HepG2 (cell line): ENCODE measurements around the gene CIB2. TPM values are rescaled to one million over a fixed set of nuclear protein-coding genes. Genes with fewer than 3 reads are reported as not detected.
A peak's percentile ranks its signal among the peaks of the same experiment; 100 is the strongest.

Source experiments
- ATAC-seq: fragments of 200-7000 bp; cut with Tn5 transposase; 3 replicates; pipeline ENCODE4 v1.9.1; 2020; ENCODE audit warnings: mild to moderate bottlenecking, moderate library complexity
- BruUV-seq: library from RNA; stranded (reverse); fragments of 400-500 nt; replicated peaks from 2 replicates; lab custom pipeline; 2021; lab: Mats Ljungman, UMichigan
- CTCF ChIA-PET: fragments of 300-600 bp; formaldehyde crosslinking; extraction: SDS; loops from one replicate; lab custom pipeline; 2021; ENCODE audit warnings: low total read pairs, inconsistent platforms, low intra/inter-chr PET ratio; lab: Yijun Ruan, JAX
- POLR2A ChIA-PET: fragments of 350-600 bp; sonication (Branson Sonifier 250); formaldehyde crosslinking; loops from one replicate; lab custom pipeline; 2020; ENCODE audit warnings: antibody characterized with exemption, inconsistent platforms; lab: Yijun Ruan, JAX
- DNase-seq: peaks from one replicate; pipeline ENCODE4 v3.0.0-alpha.2; 2015; ENCODE audit warnings: low spot score
- FAIRE-seq: peaks from 3 replicates; lab custom pipeline; 2011; peaks lifted over from hg19 to GRCh38; lab: Jason Lieb, UNC
- H2AFZ ChIP-seq: one replicate; pipeline ENCODE4 v1.6.1; 2011; ENCODE audit warnings: low read length, inconsistent platforms
- H3K27ac ChIP-seq: fragments of 300-600 bp; 3 replicates; pipeline ENCODE4 v1.8.0; 2011; ENCODE audit warnings: mixed run types, mild to moderate bottlenecking, mixed read lengths, low read length, inconsistent platforms; ENCODE audit not compliant: insufficient read depth; ENCODE audit errors: extremely low read length
- H3K27me3 ChIP-seq, 2 experiments: fragments of 200-600 bp in 1 of 2; 2 replicates in 1 of 2; 3 replicates in 1 of 2; pipeline versions ENCODE4 v1.6.0 to v1.8.0; 2011; ENCODE audit warnings: low read length in 2 of 2, mild to moderate bottlenecking in 2 of 2, moderate library complexity in 2 of 2, inconsistent platforms in 1 of 2; ENCODE audit not compliant: insufficient read depth in 2 of 2, control insufficient read depth in 1 of 2
- H3K36me3 ChIP-seq, 2 experiments: fragments of 200-600 bp in 1 of 2; replicated peaks in 1 of 2; 2 replicates in 1 of 2; 3 replicates in 1 of 2; pipeline versions ENCODE4 v1.5.1 to v1.8.0; 2011; ENCODE audit warnings: low read length in 2 of 2, inconsistent platforms in 1 of 2; ENCODE audit not compliant: insufficient read depth in 2 of 2, control insufficient read depth in 1 of 2
- H3K4me1 ChIP-seq: 2 replicates; pipeline ENCODE4 v1.5.1; 2012; ENCODE audit warnings: low read length, inconsistent platforms; ENCODE audit not compliant: insufficient read depth
- H3K4me2 ChIP-seq: 2 replicates; pipeline ENCODE4 v1.6.0; 2011; ENCODE audit warnings: low read depth, low read length, inconsistent platforms
- H3K4me3 ChIP-seq, 3 experiments: fragments of 200-600 bp in 1 of 3; sonication (generic), shearing (Covaris generic) in 1 of 3; replicated peaks in 1 of 3; 2 replicates each; pipeline ENCODE4 v1.5.1; 2011 to 2016; ENCODE audit warnings: low read length in 3 of 3, inconsistent platforms in 2 of 3, low read depth in 2 of 3, mild to moderate bottlenecking in 2 of 3, control low read depth in 1 of 3, mixed read lengths in 1 of 3; ENCODE audit not compliant: insufficient read depth in 1 of 3
- H3K79me2 ChIP-seq: one replicate; pipeline ENCODE4 v1.6.1; 2011; ENCODE audit warnings: low read length, inconsistent platforms; ENCODE audit not compliant: insufficient read depth
- H3K9ac ChIP-seq: 2 replicates; pipeline ENCODE4 v1.6.0; 2011; ENCODE audit warnings: mild to moderate bottlenecking, low read depth, low read length, inconsistent platforms; ENCODE audit not compliant: insufficient read depth
- H3K9me3 ChIP-seq: 2 replicates; pipeline ENCODE4 v1.5.1; 2012; ENCODE audit warnings: mild to moderate bottlenecking, low read length
- H4K20me1 ChIP-seq: 2 replicates; pipeline ENCODE4 v1.6.0; 2011; ENCODE audit warnings: inconsistent platforms, mild to moderate bottlenecking, low read length, moderate library complexity; ENCODE audit not compliant: insufficient read depth
- AFF4 ChIP-seq: sonication (generic); formaldehyde crosslinking; IDR thresholded peaks from 2 replicates; pipeline ENCODE4 v1.4.0; 2020; ENCODE audit warnings: missing genetic modification reagents
- ATF6 ChIP-seq: sonication (generic); formaldehyde crosslinking; conservative IDR thresholded peaks from 2 replicates; pipeline ENCODE4 v1.4.0; 2020; ENCODE audit warnings: missing genetic modification reagents
- FOXA3 ChIP-seq: IDR thresholded peaks from 2 replicates; pipeline ENCODE4 v1.6.1; 2016; ENCODE audit warnings: missing genetic modification reagents, missing compliant biosample characterization
- MTF2 ChIP-seq: sonication (generic); formaldehyde crosslinking; IDR thresholded peaks from 2 replicates; pipeline ENCODE4 v1.5.0; 2020; ENCODE audit warnings: missing genetic modification reagents, borderline replicate concordance
- NR3C1 ChIP-seq: sonication (generic); formaldehyde crosslinking; IDR thresholded peaks from 2 replicates; pipeline ENCODE4 v1.4.0; 2020; ENCODE audit warnings: missing genetic modification reagents
- PATZ1 ChIP-seq: sonication (generic); formaldehyde crosslinking; IDR thresholded peaks from 2 replicates; pipeline ENCODE4 v1.4.0; 2020; ENCODE audit warnings: missing genetic modification reagents
- ZFP36 ChIP-seq: fragments of 150-350 bp; IDR thresholded peaks from 2 replicates; pipeline ENCODE4 v1.6.1; 2018; ENCODE audit warnings: borderline replicate concordance, low read length, low read depth; ENCODE audit not compliant: partially characterized antibody
- ZNF563 ChIP-seq: sonication (generic); formaldehyde crosslinking; IDR thresholded peaks from 2 replicates; pipeline ENCODE4 v1.8.0; 2022; ENCODE audit warnings: mild to moderate bottlenecking, moderate library complexity, missing genetic modification reagents
- ZNF768 ChIP-seq: sonication (generic); formaldehyde crosslinking; IDR thresholded peaks from 2 replicates; pipeline ENCODE4 v1.4.0; 2020; ENCODE audit warnings: missing genetic modification reagents
- WGBS: methylation state at CpG from one replicate; pipeline ENCODE4 v1.1.6; 2017; ENCODE audit warnings: low lambda C conversion rate; 5-methylcytosine and 5-hydroxymethylcytosine counted together
- in situ Hi-C: cut with HindIII; loops from 2 replicates; pipeline ENCODE4 v1.10.0; 2017; ENCODE audit warnings: low pct_unique_long_range_greater_than_20kb; ENCODE audit not compliant: extremely low pct_ligation_motif_present
- intact Hi-C: fragments of 100-400 bp; cut with micrococcal nuclease; formaldehyde crosslinking; loops from one replicate; pipeline ENCODE4 v1.10.0; 2022; ENCODE audit not compliant: unreplicated experiment
- polyA plus RNA-seq, 8 experiments: library from polyadenylated mRNA; depleted of rRNA in 3 of 8; stranded (reverse) in 7 of 8; unstranded in 1 of 8; fragments of >200 nt; fragmentation: Illumina TruSeq in 4 of 8; extraction: Trizol in 4 of 8; gene quantifications; 2 replicates each; pipeline versions ENCODE4 v1.2.1 to v1.2.3, GENCODE V29; 2011 to 2016; ENCODE audit warnings: low read depth in 4 of 8, missing spikeins in 1 of 8, mixed read lengths in 1 of 8; ENCODE audit not compliant: insufficient read depth in 1 of 8
- total RNA-seq, 5 experiments: library from RNA; depleted of rRNA; stranded (reverse); fragments of >200 nt; fragmentation: Illumina TruSeq; extraction: Trizol; gene quantifications; 2 replicates each; pipeline ENCODE4 v1.2.3, GENCODE V29; 2016; ENCODE audit warnings: low read depth in 1 of 5

The CIB2 gene
- total and polyA plus RNA-seq, 2 of the 13 experiments (the other 11 are each of a cell fraction or from before 2014, with no cell fraction given): 1.4 to 1.5 TPM

GRCh38 chr15:78070049-78070700, 61.1 kb downstream of the CIB2 start:
- H2AFZ ChIP-seq: no peak overlapping the region
- POLR2A ChIA-PET: no interaction called here
- peaks cover 99% of the 10 kb centered on the region for H3K4me1 ChIP-seq
- WGBS: 76% methylated on average over 4 of the region's 4 CpGs
- TF ChIP-seq PATZ1 (0 out of 2 replicates have a peak, but pooled peaks have one; percentile 30), ZNF563 (CRISPR knock-in tag) (no peak), FOXA3 (CRISPR knock-in tag) (0 out of 2 replicates have a peak, but pooled peaks have one; percentile 3)
- TF ChIP-seq, all 625 proteins: peak for 2
- intact Hi-C loops: no loop called here
- Histone ChIP-seq H3K27ac (peak overlapping the region; percentile 15), H3K4me2 (no peak overlapping the region), H3K79me2 (peaks cover 51% of the 10 kb centered on the region), H3K27me3 (no peaks in the 10 kb centered on the region), H3K36me3 (no peaks in the 10 kb centered on the region), H3K4me3 (no peak overlapping the region), H4K20me1 (no peaks in the 10 kb centered on the region), H3K9me3 (no peaks in the 10 kb centered on the region), H3K9ac (no peak overlapping the region)
- in situ Hi-C loops: no loop called here
- FAIRE-seq (peak; percentile 15), ATAC-seq (no peak), DNase-seq (no peak)
- no TSS peak for BruUV-seq
- CTCF ChIA-PET: no interaction called here

- H3K27ac ChIP-seq: no peak overlapping the region
- DNase-seq (no peak), FAIRE-seq (no peak), ATAC-seq (no peak)
- no peaks in the 10 kb centered on the region for H3K27me3 ChIP-seq
- CTCF ChIA-PET: no interaction called here
- BruUV-seq: no TSS peak
- peaks cover 99% of the 10 kb centered on the region for H3K4me1 ChIP-seq
- H3K36me3 ChIP-seq: no peaks in the 10 kb centered on the region
- WGBS: 92% methylated on average over 5 of the region's 5 CpGs
- no peaks in the 10 kb centered on the region for H4K20me1 ChIP-seq
- H3K9me3 ChIP-seq: no peaks in the 10 kb centered on the region
- peaks cover 47% of the 10 kb centered on the region for H3K79me2 ChIP-seq
- intact Hi-C loops: no loop called here
- in situ Hi-C loops: no loop called here
- H2AFZ ChIP-seq: no peak overlapping the region
- no peak overlapping the region for H3K4me2 ChIP-seq
- no peak overlapping the region for H3K9ac ChIP-seq
- H3K4me3 ChIP-seq: no peak overlapping the region
- POLR2A ChIA-PET: no interaction called here
- TF ChIP-seq ZFP36 (no peak), MTF2 (no peak), NR3C1 (CRISPR knock-in tag) (no peak), ZNF768 (CRISPR knock-in tag) (no peak), ATF6 (CRISPR knock-in tag) (no peak), AFF4 (CRISPR knock-in tag) (no peak)
Measured at GRCh38 chr15:78069462-78070029, 61.7 kb downstream of the CIB2 start.
